NCI-H2029 treated with DMSO at 0.1 percent for 48 hours (cell line): Measurements from ENCODE around the gene INTS1.

Experiments used
- DNase-seq: peaks from one replicate; lab custom pipeline; 2025; lab: John Stamatoyannopoulos, UW

The INTS1 gene, protein sequence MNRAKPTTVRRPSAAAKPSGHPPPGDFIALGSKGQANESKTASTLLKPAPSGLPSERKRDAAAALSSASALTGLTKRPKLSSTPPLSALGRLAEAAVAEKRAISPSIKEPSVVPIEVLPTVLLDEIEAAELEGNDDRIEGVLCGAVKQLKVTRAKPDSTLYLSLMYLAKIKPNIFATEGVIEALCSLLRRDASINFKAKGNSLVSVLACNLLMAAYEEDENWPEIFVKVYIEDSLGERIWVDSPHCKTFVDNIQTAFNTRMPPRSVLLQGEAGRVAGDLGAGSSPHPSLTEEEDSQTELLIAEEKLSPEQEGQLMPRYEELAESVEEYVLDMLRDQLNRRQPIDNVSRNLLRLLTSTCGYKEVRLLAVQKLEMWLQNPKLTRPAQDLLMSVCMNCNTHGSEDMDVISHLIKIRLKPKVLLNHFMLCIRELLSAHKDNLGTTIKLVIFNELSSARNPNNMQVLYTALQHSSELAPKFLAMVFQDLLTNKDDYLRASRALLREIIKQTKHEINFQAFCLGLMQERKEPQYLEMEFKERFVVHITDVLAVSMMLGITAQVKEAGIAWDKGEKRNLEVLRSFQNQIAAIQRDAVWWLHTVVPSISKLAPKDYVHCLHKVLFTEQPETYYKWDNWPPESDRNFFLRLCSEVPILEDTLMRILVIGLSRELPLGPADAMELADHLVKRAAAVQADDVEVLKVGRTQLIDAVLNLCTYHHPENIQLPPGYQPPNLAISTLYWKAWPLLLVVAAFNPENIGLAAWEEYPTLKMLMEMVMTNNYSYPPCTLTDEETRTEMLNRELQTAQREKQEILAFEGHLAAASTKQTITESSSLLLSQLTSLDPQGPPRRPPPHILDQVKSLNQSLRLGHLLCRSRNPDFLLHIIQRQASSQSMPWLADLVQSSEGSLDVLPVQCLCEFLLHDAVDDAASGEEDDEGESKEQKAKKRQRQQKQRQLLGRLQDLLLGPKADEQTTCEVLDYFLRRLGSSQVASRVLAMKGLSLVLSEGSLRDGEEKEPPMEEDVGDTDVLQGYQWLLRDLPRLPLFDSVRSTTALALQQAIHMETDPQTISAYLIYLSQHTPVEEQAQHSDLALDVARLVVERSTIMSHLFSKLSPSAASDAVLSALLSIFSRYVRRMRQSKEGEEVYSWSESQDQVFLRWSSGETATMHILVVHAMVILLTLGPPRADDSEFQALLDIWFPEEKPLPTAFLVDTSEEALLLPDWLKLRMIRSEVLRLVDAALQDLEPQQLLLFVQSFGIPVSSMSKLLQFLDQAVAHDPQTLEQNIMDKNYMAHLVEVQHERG (N-terminal part only)

DNA sequence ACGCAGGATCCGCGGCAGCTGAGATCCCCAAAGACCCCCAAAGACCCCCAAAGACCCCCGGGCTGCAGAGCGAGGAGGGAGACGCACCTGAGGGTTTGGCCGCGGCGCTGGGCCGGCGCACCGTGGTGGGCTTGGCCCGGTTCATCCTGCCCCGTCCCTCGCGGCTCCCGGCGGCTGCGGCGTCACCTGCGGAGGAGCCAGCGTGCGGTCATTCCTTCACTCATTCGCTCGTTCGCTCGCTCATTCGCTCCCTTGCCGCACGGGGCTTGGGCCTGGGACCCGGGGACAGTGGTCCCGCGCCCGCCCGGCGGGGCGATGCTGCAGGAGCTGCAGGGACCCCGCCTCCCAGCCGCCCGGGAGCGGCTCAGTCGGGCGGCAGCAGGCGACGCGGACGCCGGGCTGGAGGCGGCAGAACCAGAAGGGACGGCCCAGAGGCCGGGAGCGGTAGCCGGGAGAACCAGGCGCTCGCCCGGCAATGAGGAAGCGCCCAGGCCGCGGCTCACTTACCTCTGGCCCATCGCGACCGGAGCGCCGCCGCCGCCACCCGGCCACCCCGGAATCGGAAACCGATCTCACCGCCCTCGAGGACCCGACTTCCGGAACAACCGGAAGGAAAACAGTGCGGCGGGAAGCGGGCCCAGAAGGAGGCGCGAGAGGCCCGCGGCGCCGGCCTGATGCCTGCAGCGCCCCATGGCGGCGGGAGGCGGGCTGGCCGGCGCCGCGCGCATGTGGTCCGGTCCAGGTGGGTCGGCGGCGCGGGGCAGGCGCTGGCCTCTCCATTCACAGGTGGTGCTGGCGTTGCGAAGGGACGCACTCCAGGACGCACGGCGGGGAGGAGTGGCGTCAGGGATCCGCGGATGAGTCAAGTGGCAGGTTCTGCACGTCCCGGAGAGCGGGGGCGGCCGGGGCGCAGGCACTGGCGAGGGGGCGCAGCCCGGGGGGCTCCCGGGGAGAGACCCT is at the start of gene INTS1:
Gene INTS1 (minus strand): TSS at position 574 of the 960 bp plus-strand sequence. CDS start 429 bp downstream, at position 145.
- DNase-seq: peak; percentile 80

DNA sequence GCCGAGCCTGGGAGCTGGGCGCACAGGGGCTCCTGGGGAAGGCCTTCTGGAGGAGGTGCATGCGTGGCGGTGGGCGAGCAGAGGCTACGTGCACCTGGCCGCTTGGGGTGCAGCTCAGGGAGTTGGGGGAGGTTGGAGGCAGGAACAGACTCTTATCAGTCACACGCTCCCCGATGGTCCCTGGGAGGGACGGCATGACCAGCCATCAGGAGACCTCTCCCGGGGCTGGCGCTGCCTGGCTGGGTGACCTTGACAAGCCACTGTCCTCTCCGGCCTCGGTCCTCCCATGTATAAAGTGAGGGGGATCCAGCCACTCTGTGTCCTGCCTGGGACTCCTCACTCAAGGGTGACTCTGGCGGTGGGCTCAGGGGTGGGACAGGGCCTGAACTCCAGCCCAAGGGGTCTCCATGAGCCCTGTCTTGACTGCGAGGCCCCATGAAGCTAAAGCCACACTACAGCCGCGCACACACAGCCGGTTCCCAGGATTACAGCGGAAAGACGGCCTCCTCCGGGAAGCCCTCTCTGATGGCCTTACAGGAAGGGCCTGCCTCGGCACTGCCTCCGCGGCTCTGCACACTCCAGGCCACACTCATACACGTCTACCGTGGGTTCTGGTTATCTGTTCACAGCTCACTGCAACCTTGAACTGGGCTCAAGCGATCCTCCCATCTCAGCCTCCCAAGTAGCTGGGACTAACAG is 49.5 kb upstream of the INTS1 start:
- DNase-seq: no peak

DNA sequence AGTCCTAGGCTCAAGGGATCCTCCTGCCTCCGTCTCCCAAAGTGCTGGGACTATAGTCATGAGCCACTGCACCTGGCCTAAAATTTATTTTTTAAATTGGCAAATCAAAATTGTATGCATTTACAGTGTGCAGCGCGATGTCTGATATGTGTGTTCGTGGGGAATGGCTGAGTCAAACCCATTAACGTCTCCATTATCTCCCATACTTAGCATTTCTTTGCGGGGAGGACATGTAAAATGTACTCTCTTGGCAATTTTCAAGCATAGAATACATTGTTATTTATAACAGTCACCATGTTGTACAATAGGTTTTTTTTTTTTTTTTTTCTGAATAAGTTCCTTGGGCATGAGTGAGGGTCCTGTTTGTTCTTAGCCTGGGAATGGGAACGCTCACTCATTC is 48.0 kb upstream of the INTS1 start:
- no peak for DNase-seq

DNA sequence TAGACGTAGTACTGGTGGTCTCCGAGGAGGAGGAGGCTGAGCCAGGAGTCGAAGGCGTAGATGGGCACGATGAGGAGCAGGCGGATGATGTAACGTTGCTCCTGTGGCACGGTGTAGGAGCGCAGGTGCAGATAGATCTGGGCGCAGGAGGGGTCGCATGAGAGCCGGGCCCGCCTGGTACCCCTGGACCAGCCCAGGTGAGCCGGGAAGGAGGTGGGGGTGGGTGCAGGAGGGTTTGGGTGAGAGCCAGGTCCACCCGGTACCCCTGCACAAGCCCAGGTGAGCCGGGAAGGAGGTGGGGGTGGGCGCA is 46.6 kb upstream of the INTS1 start:
- no peak for DNase-seq

DNA sequence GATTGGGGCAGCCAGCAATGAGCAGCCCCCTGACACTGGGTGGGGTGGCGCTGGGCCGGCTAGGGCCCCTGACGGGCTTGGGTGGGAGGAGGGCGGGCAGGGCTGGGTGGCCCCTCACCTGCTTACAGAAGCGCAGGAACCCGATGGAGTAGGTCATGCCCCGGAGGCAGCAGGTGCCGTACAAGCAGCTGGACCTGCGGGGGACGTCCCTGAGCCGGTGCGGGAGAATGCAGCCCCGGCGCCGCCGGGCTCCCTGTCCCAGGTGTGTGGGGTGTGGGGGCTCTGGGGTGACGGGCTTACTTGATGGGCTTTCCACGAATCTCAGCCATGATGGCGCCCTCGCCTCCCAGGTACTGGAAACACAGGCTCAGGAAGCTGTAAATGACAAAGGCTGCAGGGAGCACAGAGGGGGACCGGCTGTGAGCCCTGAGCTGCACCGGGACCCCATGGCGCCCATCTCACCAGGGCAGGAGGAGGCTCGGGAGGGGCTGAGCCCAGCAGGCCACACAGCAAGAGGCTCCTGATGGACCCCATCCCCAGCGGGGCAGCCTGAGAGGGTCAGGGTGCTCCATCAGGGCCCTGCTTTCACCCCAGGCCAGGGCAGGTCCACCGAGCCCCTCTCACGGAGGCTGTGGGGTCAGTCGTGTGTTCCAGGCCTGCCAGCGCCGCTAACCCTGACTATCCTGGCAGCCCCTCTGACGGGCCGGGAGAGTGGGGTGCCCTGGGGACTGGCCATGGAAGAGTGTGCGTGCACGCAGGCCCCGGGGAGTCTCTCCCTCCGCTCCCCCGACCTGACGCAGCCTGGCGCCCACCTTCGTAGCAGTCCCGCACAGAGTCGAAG is 46.0 kb upstream of the INTS1 start:
- DNase-seq: no peak

DNA sequence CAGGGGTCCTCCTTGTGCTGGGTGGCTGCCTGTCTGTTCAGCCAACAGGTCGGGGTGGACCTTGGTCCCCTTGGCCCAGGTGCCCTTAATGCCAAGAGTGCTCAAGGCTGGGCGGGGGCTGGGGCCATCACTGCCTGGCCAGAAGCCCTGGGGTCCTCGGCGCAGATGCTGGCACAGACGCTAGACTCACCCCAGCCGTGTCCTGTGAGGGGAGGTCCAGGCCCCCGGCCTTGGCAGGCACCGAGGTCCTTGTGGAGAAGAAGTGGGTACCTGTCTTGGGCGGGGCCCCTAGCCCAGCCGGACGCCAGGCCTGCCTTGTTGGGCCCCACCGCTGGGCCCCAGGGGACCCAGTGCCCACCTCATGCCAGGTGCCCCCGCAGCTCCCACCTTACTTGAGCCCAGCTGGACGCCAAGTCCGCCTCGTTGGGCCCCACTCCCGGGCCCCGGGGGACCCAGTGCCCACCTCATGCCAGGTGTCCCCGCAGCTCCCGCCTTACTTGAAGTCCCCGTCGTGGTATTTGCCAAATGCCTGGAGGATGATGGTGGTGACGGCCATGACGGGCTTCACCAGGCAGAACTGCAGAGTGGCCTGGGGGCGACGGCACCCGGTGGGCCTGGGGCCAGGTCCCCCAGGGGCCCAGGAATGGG is 45.3 kb upstream of the INTS1 start:
- no peak for DNase-seq

DNA sequence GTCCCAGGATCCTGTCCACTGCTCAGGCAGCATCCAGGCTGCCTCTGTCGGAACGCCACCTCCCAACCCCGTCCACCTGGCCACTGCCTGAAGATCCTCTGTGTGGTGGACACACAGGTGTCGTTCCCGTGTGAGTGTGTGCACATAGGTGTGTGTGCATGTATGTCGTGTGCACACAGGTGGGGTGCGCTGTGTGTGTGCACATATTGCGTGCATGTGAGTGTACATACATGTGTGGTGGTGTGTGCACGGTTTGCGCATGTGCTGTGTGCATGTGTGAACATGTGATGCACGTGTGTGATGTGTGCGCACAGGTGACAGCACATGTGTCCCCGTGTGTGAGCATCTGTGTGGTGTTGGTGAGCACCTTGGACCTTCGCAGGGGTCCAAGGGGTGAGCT is 44.8 kb upstream of the INTS1 start:
- no peak for DNase-seq

DNA sequence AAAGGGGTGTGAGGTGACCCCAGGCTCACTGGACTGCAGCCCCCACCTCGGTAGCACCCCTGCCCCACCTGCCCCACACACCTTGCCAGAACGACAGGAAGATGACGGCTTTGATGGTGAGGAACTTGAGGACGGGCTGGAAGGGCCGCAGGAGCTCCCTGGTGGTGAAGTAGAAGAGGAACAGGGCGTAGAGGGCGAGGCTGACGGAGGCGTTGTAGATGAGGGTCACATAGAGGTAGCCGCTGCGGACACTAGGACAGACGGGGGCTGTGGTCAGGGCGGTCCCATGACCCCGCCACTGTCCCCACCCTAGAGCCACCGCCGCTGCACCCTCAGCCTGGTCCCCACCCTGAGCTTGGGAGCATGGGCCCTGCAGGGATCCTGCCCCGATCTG is 44.2 kb upstream of the INTS1 start:
- DNase-seq: no peak

DNA sequence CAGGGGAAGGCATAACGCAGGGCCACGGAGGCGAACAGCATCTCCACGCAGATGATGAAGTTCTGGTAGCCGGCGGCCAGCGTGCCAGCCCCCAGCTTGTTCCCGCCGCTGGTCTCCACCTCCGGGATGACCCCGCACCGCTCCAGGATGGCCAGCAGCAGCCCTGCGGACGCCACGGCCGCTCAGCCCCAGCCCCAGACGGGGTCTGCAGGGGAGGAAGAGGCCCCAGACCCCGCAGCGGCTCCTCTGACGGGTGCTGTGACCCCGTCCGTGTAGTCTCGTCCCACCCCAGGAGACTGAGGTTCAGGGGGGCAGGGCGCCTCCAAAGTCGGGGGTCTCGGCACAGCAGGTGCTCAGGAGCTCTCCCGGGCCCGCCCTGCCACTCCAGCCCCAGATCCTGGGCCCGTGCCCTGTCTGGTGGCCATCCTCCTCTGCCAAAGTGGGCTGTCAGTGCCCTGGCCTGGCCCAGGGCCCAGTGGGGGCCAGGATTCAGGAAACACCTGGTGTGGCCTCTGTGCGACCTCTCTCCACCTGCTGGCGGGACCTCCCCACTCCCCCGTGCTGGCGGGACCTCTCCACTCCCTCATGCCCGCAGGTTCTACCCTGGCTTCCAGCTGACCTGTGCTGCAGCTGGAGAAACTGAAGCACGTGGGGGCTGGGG is 43.7 kb upstream of the INTS1 start:
- no peak for DNase-seq

DNA sequence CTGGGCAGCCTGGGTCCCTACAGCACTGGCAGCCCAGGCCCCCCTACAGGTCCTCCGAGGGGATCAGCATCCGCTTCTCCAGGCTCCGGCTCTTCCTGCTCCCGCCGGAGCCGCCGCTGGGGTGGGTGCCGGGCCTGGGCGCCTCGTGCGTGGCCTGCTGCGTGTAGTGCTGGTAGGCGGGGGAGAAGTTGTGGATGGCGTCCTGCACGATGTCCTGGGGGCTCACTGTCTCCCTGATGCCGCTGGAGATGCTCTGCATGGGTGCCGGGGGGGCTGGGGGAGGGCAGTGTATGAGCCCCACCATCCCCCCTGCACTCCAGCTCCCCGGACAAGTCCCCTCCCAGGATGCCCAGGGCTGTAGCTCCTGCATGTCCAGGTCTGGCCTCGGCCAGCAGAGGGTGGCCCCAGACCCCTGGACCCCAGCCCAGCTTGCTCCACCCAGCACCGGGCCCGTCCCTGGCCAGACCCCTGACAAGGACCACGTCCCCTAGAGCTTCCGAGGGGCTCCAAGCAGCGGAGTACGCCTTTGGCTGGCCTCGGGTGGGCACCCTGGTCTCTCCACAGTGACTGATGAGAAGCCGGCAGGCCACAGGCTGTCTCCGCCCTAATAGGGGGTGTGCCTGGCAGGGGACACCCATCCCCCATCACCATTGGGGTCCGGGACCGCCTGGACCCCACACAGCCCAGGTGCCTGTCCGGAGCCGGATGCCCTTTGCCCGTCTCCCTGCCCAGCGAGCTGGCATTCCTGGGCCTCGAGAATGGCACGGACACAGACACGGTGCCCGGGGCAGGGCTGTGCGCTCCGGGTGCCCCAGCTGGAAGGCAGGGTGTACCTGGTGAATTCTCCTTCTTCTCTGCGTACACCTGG is 43.0 kb upstream of the INTS1 start:
- DNase-seq: no peak

DNA sequence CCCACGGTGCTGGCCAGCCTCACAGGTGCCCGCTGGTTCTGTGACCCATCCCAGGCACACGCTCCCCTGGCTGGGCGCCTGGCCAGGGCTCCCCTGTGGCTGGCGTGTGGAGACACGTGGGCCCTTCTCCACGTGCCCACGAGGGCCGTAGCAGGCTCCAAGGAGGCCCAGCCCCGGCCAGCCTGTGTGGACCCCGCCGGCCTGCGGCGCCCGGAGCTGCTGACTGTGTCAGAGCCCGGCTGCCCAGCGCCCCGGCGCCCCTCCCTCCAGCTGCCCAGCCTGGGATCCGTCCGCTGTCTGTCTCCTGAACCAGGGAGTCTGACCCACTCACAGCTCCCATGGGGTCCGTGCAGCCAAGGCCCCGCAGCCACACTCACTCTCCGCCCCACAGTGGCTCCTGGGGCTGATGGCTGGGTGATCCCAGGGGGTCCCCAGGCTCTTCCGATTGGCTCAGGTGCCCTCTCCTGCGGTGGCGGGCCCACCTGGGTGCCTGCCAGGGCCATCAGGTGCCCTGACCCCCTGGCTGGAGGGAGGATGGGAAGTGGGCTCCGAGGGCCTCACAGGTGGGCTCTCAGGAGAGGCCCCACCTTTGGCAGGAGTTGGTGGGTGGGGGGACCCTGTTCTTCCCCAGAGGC is 42.2 kb upstream of the INTS1 start:
- DNase-seq: no peak

DNA sequence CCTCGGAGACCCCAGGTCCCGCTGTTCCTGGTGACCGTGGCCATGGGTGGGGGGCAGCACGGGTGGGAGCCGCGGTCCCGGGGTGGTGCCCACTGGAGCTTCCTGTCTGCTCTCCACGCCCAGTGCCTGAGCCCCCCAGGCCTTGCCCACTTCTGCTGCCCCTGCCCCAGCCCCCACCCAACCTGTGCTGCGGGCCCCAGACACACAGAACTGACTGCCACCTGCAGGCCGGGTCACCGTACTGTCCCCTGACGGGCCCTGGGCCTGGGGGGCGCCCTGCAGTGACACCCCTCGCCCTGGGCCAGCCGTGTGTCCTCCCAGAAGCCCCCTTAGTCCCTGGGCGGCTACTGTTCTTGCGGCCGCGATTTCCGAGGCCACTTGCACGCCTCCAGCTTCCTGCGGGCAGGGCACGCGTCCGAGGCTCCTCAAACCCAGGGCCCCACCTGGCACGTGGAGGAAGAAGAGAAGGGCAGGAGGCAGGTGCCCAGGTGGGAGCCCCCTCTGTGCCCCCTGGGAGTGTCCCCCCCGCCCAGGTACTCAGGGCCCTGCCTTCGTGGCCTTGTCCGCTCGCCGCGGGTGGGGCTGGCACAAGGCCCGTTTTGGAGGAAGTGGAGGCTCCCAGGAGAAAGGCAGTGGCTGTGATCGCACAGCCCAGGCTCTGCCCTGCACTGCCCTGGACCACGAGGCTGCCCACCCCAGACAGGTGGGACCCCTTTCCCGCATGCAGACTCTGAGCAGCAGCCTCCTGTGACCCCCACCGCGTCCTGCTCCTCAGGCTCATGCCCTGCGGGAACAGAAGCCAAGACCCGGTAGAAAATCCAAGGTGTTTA is 41.4 kb upstream of the INTS1 start:
- DNase-seq: no peak

DNA sequence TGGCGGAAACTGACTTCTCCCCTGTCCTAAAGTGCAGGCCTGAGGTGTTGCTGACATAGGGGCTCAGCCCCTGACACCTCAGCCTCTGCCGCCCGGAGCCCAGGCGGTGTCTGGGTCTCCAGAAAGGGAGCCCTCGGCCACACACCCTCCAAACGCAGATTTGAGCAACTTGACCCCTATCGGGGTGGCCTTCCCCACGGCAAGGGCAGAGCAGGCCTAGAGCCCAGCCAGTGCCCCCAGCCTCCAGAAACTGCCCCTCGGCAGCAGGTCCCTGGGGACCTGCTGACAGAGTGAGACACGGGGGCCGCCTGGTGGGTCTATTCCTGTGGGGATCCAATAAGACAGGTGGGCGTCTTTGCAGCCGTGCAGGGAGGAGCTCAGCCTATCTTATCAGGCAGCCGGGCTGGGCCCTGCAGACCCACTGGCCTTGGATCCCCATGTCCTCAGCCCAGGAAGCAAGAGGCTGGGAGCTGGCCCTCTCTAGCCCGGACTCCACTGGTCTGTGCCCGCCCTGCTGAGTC is 40.8 kb upstream of the INTS1 start:
- no peak for DNase-seq

DNA sequence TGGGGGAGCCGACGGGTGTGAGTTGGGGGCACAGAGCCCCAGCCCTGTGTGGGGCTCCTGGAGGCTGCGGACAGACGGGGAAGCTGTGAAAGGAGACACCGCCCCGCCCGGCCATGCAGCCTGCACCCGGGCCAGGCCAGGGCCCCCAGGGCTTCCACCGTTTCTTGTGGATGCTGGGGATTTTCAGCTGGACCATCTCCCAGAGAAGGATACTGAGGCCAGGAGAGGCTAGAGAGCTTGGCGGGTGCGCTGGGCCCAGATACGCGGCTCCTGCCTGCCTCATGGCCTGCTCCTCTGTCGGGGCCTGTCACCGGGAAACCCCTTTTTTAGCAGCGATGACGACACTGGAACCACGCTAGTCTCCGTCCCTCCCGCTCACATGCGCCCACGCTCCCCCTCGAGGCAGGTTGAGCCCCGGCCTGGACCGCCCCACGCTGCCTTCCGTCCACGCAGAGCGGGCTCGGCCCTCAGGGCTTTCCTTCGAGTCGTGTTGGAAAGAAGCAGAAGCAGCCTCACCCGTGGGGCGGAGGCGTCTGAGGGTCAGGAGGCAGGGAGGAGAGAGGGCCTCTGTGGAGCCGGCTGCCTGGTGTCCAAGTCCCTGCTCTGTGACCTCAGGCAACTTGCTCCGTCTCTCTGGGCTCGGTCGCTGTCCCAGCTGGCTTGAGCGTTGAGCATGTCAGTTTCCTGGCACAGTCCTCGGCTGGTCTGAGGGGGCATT is 40.1 kb upstream of the INTS1 start:
- no peak for DNase-seq

DNA sequence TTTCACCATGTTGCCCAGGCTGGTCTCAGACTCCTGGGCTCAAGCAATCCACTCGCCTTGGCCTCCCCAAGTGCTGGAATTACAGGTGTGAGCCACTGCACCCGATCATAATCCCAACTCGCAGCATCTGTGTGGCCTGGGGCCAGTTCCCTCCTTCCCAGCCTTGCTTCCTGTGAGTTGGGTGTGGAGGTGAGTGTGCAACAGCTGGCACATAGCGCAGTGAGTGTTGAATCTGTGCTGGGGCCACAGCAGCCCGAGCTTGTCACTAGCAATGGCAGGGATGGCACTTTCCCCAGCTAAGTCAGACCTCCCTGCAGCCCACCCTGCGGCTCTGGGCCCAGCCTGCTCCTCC is 39.6 kb upstream of the INTS1 start:
- DNase-seq: no peak
